ENCODE measurements around the gene KIAA1217. TPM values are rescaled to one million over a fixed set of nuclear protein-coding genes. Genes with fewer than 3 reads are reported as not detected.
A peak's percentile ranks its signal among the peaks of the same experiment; 100 is the strongest.

Gene KIAA1217
- total and polyA plus RNA-seq, 2 donors from 2014 or later: 10.4 to 63.8 TPM

GRCh38 chr10:24237801-24238395, 29.0 kb downstream of the KIAA1217 start:
- no peak for TF ChIP-seq CTCF (IDR thresholded peaks at IDR 0.05; ENCODE audit: borderline replicate concordance, extremely low read depth, insufficient read depth)
- Histone ChIP-seq H3K36me3 (ENCODE audit: control insufficient read depth in 2 of 3, insufficient read depth in 3 of 3, low read length in 3 of 3) (no peaks in the 10 kb centered on the region), H3K27me3 (ENCODE audit: control insufficient read depth, insufficient read depth, low read length) (no peaks in the 10 kb centered on the region), H3K9me3 (ENCODE audit: control insufficient read depth in 2 of 3, insufficient read depth in 1 of 3, low read length in 3 of 3) (no peaks in the 10 kb centered on the region), H3K4me1 (ENCODE audit: control insufficient read depth in 2 of 3, insufficient read depth in 2 of 3, low read depth in 1 of 3, low read length in 3 of 3) (peaks cover 3 to 19% (median 11%) of the 10 kb centered on the region in 3 donors), H3K27ac (ENCODE audit: low read depth in 2 of 2, low read length in 2 of 2) (peak overlapping the region in 1 of 2 donors; percentile 5), H3K9ac (ENCODE audit: low read length in 3 of 3) (no peak overlapping the region), H3K4me3 (ENCODE audit: low read length in 3 of 3) (peak overlapping the region in 1 of 3 donors; percentile 54)
- FAIRE-seq (no peak), DNase-seq (peak in 3 of 5 donors; percentile 24 to 58 (median 41))
- intact Hi-C loops (cut with DNase I): no loop called here

- Histone ChIP-seq H3K27me3 (ENCODE audit: control insufficient read depth, insufficient read depth, low read length) (no peaks in the 10 kb centered on the region), H3K4me1 (ENCODE audit: control insufficient read depth in 2 of 3, insufficient read depth in 2 of 3, low read depth in 1 of 3, low read length in 3 of 3) (peaks cover 3 to 19% (median 11%) of the 10 kb centered on the region in 3 donors), H3K9me3 (ENCODE audit: control insufficient read depth in 2 of 3, insufficient read depth in 1 of 3, low read length in 3 of 3) (no peaks in the 10 kb centered on the region), H3K36me3 (ENCODE audit: control insufficient read depth in 2 of 3, insufficient read depth in 3 of 3, low read length in 3 of 3) (no peaks in the 10 kb centered on the region), H3K27ac (ENCODE audit: low read depth in 2 of 2, low read length in 2 of 2) (peak overlapping the region; percentile 4 to 13), H3K4me3 (ENCODE audit: low read length in 3 of 3) (peak overlapping the region; percentile 38 to 54 (median 40)), H3K9ac (ENCODE audit: low read length in 3 of 3) (peak overlapping the region in 1 of 3 donors; percentile 51)
- no peak for FAIRE-seq
- no peak for TF ChIP-seq CTCF (IDR thresholded peaks at IDR 0.05; ENCODE audit: borderline replicate concordance, extremely low read depth, insufficient read depth)
- intact Hi-C loops (cut with DNase I): no loop called here
- DNase-seq: peak in 4 of 5 donors; percentile 73 to 93 (median 84)
These were observed 29.7 kb downstream of the KIAA1217 start for GRCh38 chr10:24238519-24239247.

- DNase-seq: peak in 1 of 5 donors; percentile 27
- Histone ChIP-seq H3K27me3 (ENCODE audit: control insufficient read depth, insufficient read depth, low read length) (no peaks in the 10 kb centered on the region), H3K9me3 (ENCODE audit: control insufficient read depth in 2 of 3, insufficient read depth in 1 of 3, low read length in 3 of 3) (no peaks in the 10 kb centered on the region), H3K4me1 (ENCODE audit: control insufficient read depth in 2 of 3, insufficient read depth in 2 of 3, low read depth in 1 of 3, low read length in 3 of 3) (peaks cover 3 to 19% (median 11%) of the 10 kb centered on the region in 3 donors), H3K36me3 (ENCODE audit: control insufficient read depth in 2 of 3, insufficient read depth in 3 of 3, low read length in 3 of 3) (no peaks in the 10 kb centered on the region), H3K4me3 (ENCODE audit: low read length in 3 of 3) (peak overlapping the region; percentile 38 to 54 (median 40)), H3K9ac (ENCODE audit: low read length in 3 of 3) (peak overlapping the region in 2 of 3 donors; percentile 0 to 21), H3K27ac (ENCODE audit: low read depth in 2 of 2, low read length in 2 of 2) (peak overlapping the region in 1 of 2 donors; percentile 33)
- intact Hi-C loops (cut with DNase I): no loop called here
- no peak for TF ChIP-seq CTCF (IDR thresholded peaks at IDR 0.05; ENCODE audit: borderline replicate concordance, extremely low read depth, insufficient read depth)
- no peak for FAIRE-seq
These were observed 30.5 kb downstream of the KIAA1217 start for GRCh38 chr10:24239289-24240040.

Data from kidney (tissue), 14 donors.